ENCODE measurements around the gene LSM4.

GRCh38 chr19:18298601-18299000 lies 24.3 kb downstream of the LSM4 start:
- TF ChIP-seq POLR2A (IDR thresholded peaks at IDR 0.05) (no peak), CTCF (IDR thresholded peaks at IDR 0.05 in 4 of 5, conservative IDR thresholded peaks at IDR 0.05 in 1 of 5) (no peak)

Measured in gastrocnemius medialis (tissue), 4 donors.